ENCODE measurements around the gene BHLHE23.

BHLHE23 gene

GRCh38 chr20:63006540-63007359, at the start of gene BHLHE23:
Gene BHLHE23, minus strand, starts transcription at chr20:63006964. Its CDS starts 190 bp downstream, at chr20:63006774.
- Mint-ChIP-seq H3K9me3 (no peaks in the 10 kb centered on the region), H3K36me3 (ENCODE audit: insufficient read depth) (peaks cover 22% of the 10 kb centered on the region), H3K4me3 (peak within 1 kb of the TSS; percentile 81), H3K4me1 (peaks cover 25% of the 10 kb centered on the region), H3K27me3 (peaks cover 44% of the 10 kb centered on the region), H3K27ac (ENCODE audit: low read depth) (peak within 1 kb of the TSS; percentile 13)
- ATAC-seq (replicated peaks; ENCODE audit: extremely low read depth, poor library complexity, severe bottlenecking) (no peak), DNase-seq (ENCODE audit: low spot score in 2 of 2) (no peak)

GRCh38 chr20:63055575-63056235, 48.9 kb upstream of the BHLHE23 start:
- no peak overlapping the region for H3K4me3 Mint-ChIP-seq
- ATAC-seq (replicated peaks; ENCODE audit: extremely low read depth, poor library complexity, severe bottlenecking) (peak; percentile 14), DNase-seq (ENCODE audit: low spot score in 2 of 2) (no peak)
- H3K4me1 Mint-ChIP-seq, result no peaks in the 10 kb centered on the region
- H3K9me3 Mint-ChIP-seq, result no peaks in the 10 kb centered on the region
- H3K27ac Mint-ChIP-seq (ENCODE audit: low read depth), result no peak overlapping the region
- H3K27me3 Mint-ChIP-seq, result peaks cover 28% of the 10 kb centered on the region
- peaks cover 2% of the 10 kb centered on the region for H3K36me3 Mint-ChIP-seq (ENCODE audit: insufficient read depth)

- DNase-seq (ENCODE audit: low spot score in 2 of 2) (no peak), ATAC-seq (replicated peaks; ENCODE audit: extremely low read depth, poor library complexity, severe bottlenecking) (no peak)
- Mint-ChIP-seq H3K27me3 (peaks cover 28% of the 10 kb centered on the region), H3K4me3 (no peak overlapping the region), H3K36me3 (ENCODE audit: insufficient read depth) (peaks cover 2% of the 10 kb centered on the region), H3K4me1 (no peaks in the 10 kb centered on the region), H3K9me3 (no peaks in the 10 kb centered on the region), H3K27ac (ENCODE audit: low read depth) (no peak overlapping the region)
Measured at GRCh38 chr20:63054681-63055240, 48.0 kb upstream of the BHLHE23 start.

GRCh38 chr20:63054103-63054474, 47.3 kb upstream of the BHLHE23 start:
- ATAC-seq (replicated peaks; ENCODE audit: extremely low read depth, poor library complexity, severe bottlenecking) (no peak), DNase-seq (ENCODE audit: low spot score in 2 of 2) (no peak)
- peaks cover 2% of the 10 kb centered on the region for H3K36me3 Mint-ChIP-seq (ENCODE audit: insufficient read depth)
- no peak overlapping the region for H3K4me3 Mint-ChIP-seq
- H3K9me3 Mint-ChIP-seq, result no peaks in the 10 kb centered on the region
- peaks cover 28% of the 10 kb centered on the region for H3K27me3 Mint-ChIP-seq
- no peak overlapping the region for H3K27ac Mint-ChIP-seq (ENCODE audit: low read depth)
- H3K4me1 Mint-ChIP-seq, result no peaks in the 10 kb centered on the region

- H3K27me3 Mint-ChIP-seq, result peaks cover 28% of the 10 kb centered on the region
- H3K27ac Mint-ChIP-seq (ENCODE audit: low read depth), result no peak overlapping the region
- DNase-seq (ENCODE audit: low spot score in 2 of 2) (no peak), ATAC-seq (replicated peaks; ENCODE audit: extremely low read depth, poor library complexity, severe bottlenecking) (no peak)
- no peaks in the 10 kb centered on the region for H3K9me3 Mint-ChIP-seq
- H3K4me1 Mint-ChIP-seq, result no peaks in the 10 kb centered on the region
- H3K36me3 Mint-ChIP-seq (ENCODE audit: insufficient read depth), result peaks cover 4% of the 10 kb centered on the region
- H3K4me3 Mint-ChIP-seq, result no peak overlapping the region
Measured at GRCh38 chr20:63053432-63054102, 46.8 kb upstream of the BHLHE23 start.

GRCh38 chr20:63052571-63053431, 46.0 kb upstream of the BHLHE23 start:
- Mint-ChIP-seq H3K27me3 (peaks cover 30% of the 10 kb centered on the region), H3K9me3 (no peaks in the 10 kb centered on the region), H3K4me3 (no peak overlapping the region), H3K4me1 (no peaks in the 10 kb centered on the region), H3K36me3 (ENCODE audit: insufficient read depth) (peaks cover 4% of the 10 kb centered on the region), H3K27ac (ENCODE audit: low read depth) (no peak overlapping the region)
- ATAC-seq (replicated peaks; ENCODE audit: extremely low read depth, poor library complexity, severe bottlenecking) (no peak), DNase-seq (ENCODE audit: low spot score in 2 of 2) (no peak)

GRCh38 chr20:63051911-63052310, 45.1 kb upstream of the BHLHE23 start:
- ATAC-seq (replicated peaks; ENCODE audit: extremely low read depth, poor library complexity, severe bottlenecking), result no peak
- H3K4me3 Mint-ChIP-seq, result no peak overlapping the region

GRCh38 chr20:63051186-63051860, 44.6 kb upstream of the BHLHE23 start:
- no peaks in the 10 kb centered on the region for H3K9me3 Mint-ChIP-seq
- H3K27ac Mint-ChIP-seq (ENCODE audit: low read depth), result no peak overlapping the region
- no peaks in the 10 kb centered on the region for H3K4me1 Mint-ChIP-seq
- H3K27me3 Mint-ChIP-seq, result peaks cover 40% of the 10 kb centered on the region
- H3K4me3 Mint-ChIP-seq, result no peak overlapping the region
- H3K36me3 Mint-ChIP-seq (ENCODE audit: insufficient read depth), result peaks cover 4% of the 10 kb centered on the region
- no peak for DNase-seq (ENCODE audit: low spot score in 2 of 2)
- no peak for ATAC-seq (replicated peaks; ENCODE audit: extremely low read depth, poor library complexity, severe bottlenecking)

More at GRCh38 chr20:63051911-63052310, 45.1 kb upstream of the BHLHE23 start:
- H3K4me1 Mint-ChIP-seq, result no peaks in the 10 kb centered on the region
- no peak overlapping the region for H3K27ac Mint-ChIP-seq (ENCODE audit: low read depth)
- H3K27me3 Mint-ChIP-seq, result peaks cover 37% of the 10 kb centered on the region
- DNase-seq (ENCODE audit: low spot score in 2 of 2), result no peak
- peaks cover 4% of the 10 kb centered on the region for H3K36me3 Mint-ChIP-seq (ENCODE audit: insufficient read depth)
- no peaks in the 10 kb centered on the region for H3K9me3 Mint-ChIP-seq

- H3K36me3 Mint-ChIP-seq (ENCODE audit: insufficient read depth), result peaks cover 4% of the 10 kb centered on the region
- H3K4me3 Mint-ChIP-seq, result no peak overlapping the region
- no peak for ATAC-seq (replicated peaks; ENCODE audit: extremely low read depth, poor library complexity, severe bottlenecking)
- H3K9me3 Mint-ChIP-seq, result no peaks in the 10 kb centered on the region
- no peaks in the 10 kb centered on the region for H3K4me1 Mint-ChIP-seq
- no peak overlapping the region for H3K27ac Mint-ChIP-seq (ENCODE audit: low read depth)
- peaks cover 47% of the 10 kb centered on the region for H3K27me3 Mint-ChIP-seq
- no peak for DNase-seq (ENCODE audit: low spot score in 2 of 2)
Measured at GRCh38 chr20:63050406-63050805, 43.6 kb upstream of the BHLHE23 start.

GRCh38 chr20:63049561-63050221, 42.9 kb upstream of the BHLHE23 start:
- no peak for ATAC-seq (replicated peaks; ENCODE audit: extremely low read depth, poor library complexity, severe bottlenecking)
- H3K27ac Mint-ChIP-seq (ENCODE audit: low read depth), result no peak overlapping the region
- no peak for DNase-seq (ENCODE audit: low spot score in 2 of 2)

GRCh38 chr20:63049191-63049518, 42.4 kb upstream of the BHLHE23 start:
- Mint-ChIP-seq H3K27me3 (peaks cover 45% of the 10 kb centered on the region), H3K27ac (ENCODE audit: low read depth) (no peak overlapping the region), H3K4me1 (no peaks in the 10 kb centered on the region), H3K4me3 (no peak overlapping the region), H3K36me3 (ENCODE audit: insufficient read depth) (peaks cover 4% of the 10 kb centered on the region), H3K9me3 (no peaks in the 10 kb centered on the region)
- DNase-seq (ENCODE audit: low spot score in 2 of 2), result no peak
- no peak for ATAC-seq (replicated peaks; ENCODE audit: extremely low read depth, poor library complexity, severe bottlenecking)

More at GRCh38 chr20:63049561-63050221, 42.9 kb upstream of the BHLHE23 start:
- H3K4me3 Mint-ChIP-seq, result no peak overlapping the region
- H3K4me1 Mint-ChIP-seq, result no peaks in the 10 kb centered on the region
- peaks cover 4% of the 10 kb centered on the region for H3K36me3 Mint-ChIP-seq (ENCODE audit: insufficient read depth)
- H3K27me3 Mint-ChIP-seq, result peaks cover 47% of the 10 kb centered on the region
- no peaks in the 10 kb centered on the region for H3K9me3 Mint-ChIP-seq

All from central memory CD8-positive, alpha-beta T cell (primary cell).